ENCODE results near the gene SLTM.

SLTM gene

DNA sequence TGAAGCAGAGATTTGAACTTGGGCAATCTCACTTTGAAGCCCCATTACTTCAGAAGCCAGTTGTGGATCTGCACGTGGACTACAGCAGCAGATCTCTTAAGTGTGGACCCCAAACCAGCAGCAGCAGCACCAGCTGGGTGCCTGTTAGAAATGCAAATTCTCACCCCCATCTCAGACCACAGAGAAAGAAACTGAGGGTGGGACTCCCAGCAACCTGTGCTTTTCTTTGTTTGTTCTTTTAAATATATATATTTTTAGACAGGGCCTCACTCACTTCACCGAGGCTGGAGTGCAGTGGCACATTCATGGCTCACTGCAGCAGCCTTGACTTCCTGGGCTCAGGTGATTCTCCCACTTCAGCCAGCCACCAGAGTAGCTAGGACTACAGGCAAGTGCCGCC, 53.2 kb downstream of the SLTM start:
- Histone ChIP-seq H3K9me3 (ENCODE audit: insufficient read depth, low read length) (no peaks in the 10 kb centered on the region), H3K36me3 (replicated peaks; ENCODE audit: low read depth, low read length) (peaks cover 66% of the 10 kb centered on the region), H3K4me2 (ENCODE audit: low read length) (no peak overlapping the region), H3K4me1 (ENCODE audit: low read length) (no peaks in the 10 kb centered on the region), H3K4me3 (ENCODE audit: low read length) (no peak overlapping the region), H3K27ac (ENCODE audit: low read length) (no peak overlapping the region), H3K79me2 (ENCODE audit: low read length) (no peaks in the 10 kb centered on the region), H2AFZ (ENCODE audit: low read depth, low read length) (no peak overlapping the region), H3K9ac (ENCODE audit: low read length) (no peak overlapping the region), H4K20me1 (ENCODE audit: insufficient read depth, low read length) (no peaks in the 10 kb centered on the region), H3K27me3 (ENCODE audit: low read depth, low read length) (no peaks in the 10 kb centered on the region)
- TF ChIP-seq EZH2phosphoT487 (IDR thresholded peaks at IDR 0.05; ENCODE audit: low read depth) (no peak), CTCF (IDR thresholded peaks at IDR 0.05; ENCODE audit: low read depth, low read length) (no peak)

GRCh38 chr15:58877999-58878825, 55.3 kb downstream of the SLTM start:
- no peak overlapping the region for H3K4me2 ChIP-seq (ENCODE audit: low read length)

GRCh38 chr15:58876306-58877106, 57.0 kb downstream of the SLTM start:
- H2AFZ ChIP-seq (ENCODE audit: low read depth, low read length), result no peak overlapping the region
- H3K4me2 ChIP-seq (ENCODE audit: low read length), result no peak overlapping the region
- no peak for TF ChIP-seq EZH2phosphoT487 (IDR thresholded peaks at IDR 0.05; ENCODE audit: low read depth)
- no peak for TF ChIP-seq CTCF (IDR thresholded peaks at IDR 0.05; ENCODE audit: low read depth, low read length)
- no peaks in the 10 kb centered on the region for H4K20me1 ChIP-seq (ENCODE audit: insufficient read depth, low read length)
- H3K36me3 ChIP-seq (replicated peaks; ENCODE audit: low read depth, low read length), result peaks cover 48% of the 10 kb centered on the region
- no peak overlapping the region for H3K27ac ChIP-seq (ENCODE audit: low read length)
- H3K4me3 ChIP-seq (ENCODE audit: low read length), result no peak overlapping the region
- H3K79me2 ChIP-seq (ENCODE audit: low read length), result no peaks in the 10 kb centered on the region
- no peaks in the 10 kb centered on the region for H3K4me1 ChIP-seq (ENCODE audit: low read length)
- no peaks in the 10 kb centered on the region for H3K27me3 ChIP-seq (ENCODE audit: low read depth, low read length)
- H3K9me3 ChIP-seq (ENCODE audit: insufficient read depth, low read length), result no peaks in the 10 kb centered on the region
- no peak overlapping the region for H3K9ac ChIP-seq (ENCODE audit: low read length)

More at GRCh38 chr15:58877999-58878825, 55.3 kb downstream of the SLTM start:
- H3K9me3 ChIP-seq (ENCODE audit: insufficient read depth, low read length), result no peaks in the 10 kb centered on the region
- no peak overlapping the region for H3K4me3 ChIP-seq (ENCODE audit: low read length)
- TF ChIP-seq CTCF (IDR thresholded peaks at IDR 0.05; ENCODE audit: low read depth, low read length), result no peak
- no peak for TF ChIP-seq EZH2phosphoT487 (IDR thresholded peaks at IDR 0.05; ENCODE audit: low read depth)
- no peak overlapping the region for H3K27ac ChIP-seq (ENCODE audit: low read length)
- no peak overlapping the region for H3K9ac ChIP-seq (ENCODE audit: low read length)
- H3K79me2 ChIP-seq (ENCODE audit: low read length), result no peaks in the 10 kb centered on the region
- no peaks in the 10 kb centered on the region for H4K20me1 ChIP-seq (ENCODE audit: insufficient read depth, low read length)
- H3K27me3 ChIP-seq (ENCODE audit: low read depth, low read length), result no peaks in the 10 kb centered on the region
- H3K4me1 ChIP-seq (ENCODE audit: low read length), result no peaks in the 10 kb centered on the region
- H3K36me3 ChIP-seq (replicated peaks; ENCODE audit: low read depth, low read length), result peaks cover 58% of the 10 kb centered on the region
- H2AFZ ChIP-seq (ENCODE audit: low read depth, low read length), result no peak overlapping the region

GRCh38 chr15:58875343-58875742, 58.1 kb downstream of the SLTM start:
- Histone ChIP-seq H2AFZ (ENCODE audit: low read depth, low read length) (no peak overlapping the region), H3K4me3 (ENCODE audit: low read length) (no peak overlapping the region), H3K4me1 (ENCODE audit: low read length) (no peaks in the 10 kb centered on the region), H3K9ac (ENCODE audit: low read length) (no peak overlapping the region), H3K79me2 (ENCODE audit: low read length) (no peaks in the 10 kb centered on the region), H3K36me3 (replicated peaks; ENCODE audit: low read depth, low read length) (peaks cover 38% of the 10 kb centered on the region), H4K20me1 (ENCODE audit: insufficient read depth, low read length) (no peaks in the 10 kb centered on the region), H3K4me2 (ENCODE audit: low read length) (no peak overlapping the region), H3K27ac (ENCODE audit: low read length) (no peak overlapping the region), H3K9me3 (ENCODE audit: insufficient read depth, low read length) (no peaks in the 10 kb centered on the region), H3K27me3 (ENCODE audit: low read depth, low read length) (no peaks in the 10 kb centered on the region)
- TF ChIP-seq CTCF (IDR thresholded peaks at IDR 0.05; ENCODE audit: low read depth, low read length) (no peak), EZH2phosphoT487 (IDR thresholded peaks at IDR 0.05; ENCODE audit: low read depth) (no peak)
